Pancreas (tissue), 10 donors: ENCODE measurements around the gene EPHA4. TPM values are rescaled to one million over a fixed set of nuclear protein-coding genes. Genes with fewer than 3 reads are reported as not detected.

Experiments used
- ATAC-seq, 4 donors: fragments of 200-7000 bp; cut with Tn5 transposase; one replicate each; pipeline versions ENCODE4 v1.8.0 to v1.9.1; 2020; ENCODE audit warnings: mild to moderate bottlenecking in 4 of 4, moderate library complexity in 4 of 4
- DNase-seq, 6 donors: peaks; one replicate each; pipeline ENCODE4 v3.0.0-alpha.2; 2020
- FAIRE-seq: peaks from 2 replicates; lab custom pipeline; 2012; peaks lifted over from hg19 to GRCh38; lab: Jason Lieb, UNC
- H3K27ac ChIP-seq, 4 donors: fragments of 200-600 bp; sonication (generic); 1 replicate in 3 of 4; 2 replicates in 1 of 4; pipeline versions ENCODE4 v1.5.0 to v1.8.0; 2020
- H3K27me3 ChIP-seq, 4 donors: fragments of 200-600 bp; one replicate each; pipeline ENCODE4 v1.8.0; 2021
- H3K36me3 ChIP-seq, 3 donors: fragments of 200-600 bp; sonication (generic) in 1 of 3; one replicate each; pipeline versions ENCODE4 v1.5.0 to v1.8.0; 2020 to 2021
- H3K4me1 ChIP-seq, 3 donors: fragments of 200-600 bp; one replicate each; pipeline ENCODE4 v1.8.0; 2021
- H3K4me3 ChIP-seq, 4 donors: fragments of 200-600 bp; sonication (generic) in 2 of 4; one replicate each; pipeline versions ENCODE4 v1.5.0 to v1.8.0; 2020 to 2021
- H3K9me3 ChIP-seq, 4 donors: fragments of 200-600 bp; one replicate each; pipeline ENCODE4 v1.8.0; 2021
- WGBS, 2 donors: extraction: QIAGEN DNeasy Blood & Tissue Kit; methylation state at CpG; one replicate each; pipeline ENCODE4 v1.1.7; 2013; 5-methylcytosine and 5-hydroxymethylcytosine counted together
- intact Hi-C, 3 donors: fragments of 100-400 bp; cut with DNase I; formaldehyde crosslinking; loops; one replicate each; pipeline versions ENCODE4 v1.11.1 to v1.14.2; 2022
- polyA plus RNA-seq, 2 donors: library from polyadenylated mRNA; stranded (reverse); fragments of 200-250 nt; gene quantifications; one replicate each; pipeline ENCODE4 v1.2.3, GENCODE V29; 2013
- total RNA-seq, 6 donors: library from RNA; stranded (reverse); fragmentation: NEBNext Ultra II Directional in 4 of 6; extraction: Animal tissue kit (Norgen Biotek cat#: 25700) in 4 of 6; gene quantifications; one replicate each; pipeline versions ENCODE4 v1.2.1 to v1.2.4, GENCODE V29; 2021 to 2023
- TF ChIP-seq, protein P1 (sequence below), 4 donors: fragments of 200-600 bp; sonication (generic) in 3 of 4; IDR thresholded peaks; one replicate each; pipeline versions ENCODE4 v1.5.0 to v1.8.0; 2021; ENCODE audit warnings: antibody characterized with exemption in 4 of 4
- donor health status: healthy with polysubstance abuse.
- donor health status: DM: no; HTN: no; CAD: no; lungs with moderate emphysema.
- donor health status: DM: no; HTN: no; CAD: no.
- donor health status: control.
- donor health status: control.
- donor health status: Bipolar disorder and iron deficiency.
- donor health status: DM: yes; HTN: yes; CAD: no.
- donor health status: DM: no; HTN: no; CAD: no.
- donor health status: DM: no; HTN: no; CAD: no.
- donor health status: DM: yes; HTN: yes; CAD: no.

EPHA4 gene
- total and polyA plus RNA-seq, 8 donors: 1.1 to 2.3 (median 1.4) TPM

DNA sequence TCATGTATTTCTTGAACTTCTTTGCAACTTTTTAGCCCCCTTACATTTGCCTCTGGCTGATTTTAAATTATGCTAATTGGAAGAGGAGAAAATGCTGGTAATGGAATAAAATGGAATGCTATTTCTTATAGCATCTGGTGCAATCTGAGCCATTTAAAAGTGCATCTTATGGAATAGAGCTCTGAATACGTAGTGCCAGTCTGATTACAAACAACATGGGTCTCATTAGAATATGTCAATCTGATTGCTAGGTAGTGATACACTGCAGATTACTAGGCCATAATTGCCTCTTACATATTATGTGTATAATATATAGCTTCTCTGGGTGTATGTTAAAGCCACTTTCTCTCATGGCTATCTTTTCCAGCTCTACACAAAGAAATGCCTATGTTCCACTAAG lies 159.1 kb downstream of the EPHA4 start:
- intact Hi-C loops: no loop called here
- TF ChIP-seq, protein P1, sequence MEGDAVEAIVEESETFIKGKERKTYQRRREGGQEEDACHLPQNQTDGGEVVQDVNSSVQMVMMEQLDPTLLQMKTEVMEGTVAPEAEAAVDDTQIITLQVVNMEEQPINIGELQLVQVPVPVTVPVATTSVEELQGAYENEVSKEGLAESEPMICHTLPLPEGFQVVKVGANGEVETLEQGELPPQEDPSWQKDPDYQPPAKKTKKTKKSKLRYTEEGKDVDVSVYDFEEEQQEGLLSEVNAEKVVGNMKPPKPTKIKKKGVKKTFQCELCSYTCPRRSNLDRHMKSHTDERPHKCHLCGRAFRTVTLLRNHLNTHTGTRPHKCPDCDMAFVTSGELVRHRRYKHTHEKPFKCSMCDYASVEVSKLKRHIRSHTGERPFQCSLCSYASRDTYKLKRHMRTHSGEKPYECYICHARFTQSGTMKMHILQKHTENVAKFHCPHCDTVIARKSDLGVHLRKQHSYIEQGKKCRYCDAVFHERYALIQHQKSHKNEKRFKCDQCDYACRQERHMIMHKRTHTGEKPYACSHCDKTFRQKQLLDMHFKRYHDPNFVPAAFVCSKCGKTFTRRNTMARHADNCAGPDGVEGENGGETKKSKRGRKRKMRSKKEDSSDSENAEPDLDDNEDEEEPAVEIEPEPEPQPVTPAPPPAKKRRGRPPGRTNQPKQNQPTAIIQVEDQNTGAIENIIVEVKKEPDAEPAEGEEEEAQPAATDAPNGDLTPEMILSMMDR (IDR thresholded peaks at IDR 0.05): no peak
- Histone ChIP-seq H3K9me3 (no peaks in the 10 kb centered on the region), H3K36me3 (no peaks in the 10 kb centered on the region), H3K4me3 (no peak overlapping the region), H3K27ac (no peak overlapping the region), H3K4me1 (no peaks in the 10 kb centered on the region), H3K27me3 (no peaks in the 10 kb centered on the region)
- ATAC-seq: no peak
- WGBS, 2 donors: 75 to 78% methylated on average over 1 of the region's 1 CpG
- DNase-seq: no peak
- FAIRE-seq: no peak

DNA sequence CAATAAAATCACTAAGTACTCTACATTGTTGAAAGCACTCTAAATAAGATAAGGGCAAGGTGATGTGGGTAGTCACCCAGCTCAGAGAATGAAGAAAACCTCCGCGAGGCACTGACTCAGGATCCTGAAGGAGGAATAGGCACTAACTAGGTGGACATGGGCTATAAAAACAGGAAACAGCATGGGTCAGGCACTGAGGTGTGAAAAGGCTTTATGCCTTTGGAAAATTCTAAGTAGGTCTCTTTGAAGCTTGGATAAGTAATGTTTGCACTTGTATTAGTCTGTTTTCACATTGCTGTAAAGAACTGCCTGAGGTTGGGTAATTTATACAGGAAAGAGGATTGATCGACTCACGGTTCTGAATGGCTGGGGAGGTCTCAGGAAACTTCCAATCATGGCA lies 161.6 kb downstream of the EPHA4 start:
- no peak overlapping the region for H3K4me3 ChIP-seq
- TF ChIP-seq, protein P1 (IDR thresholded peaks at IDR 0.05): no peak
- no peak for DNase-seq
- FAIRE-seq: no peak
- ATAC-seq: no peak
- 79 to 85% methylated on average over 4 of the region's 4 CpGs for WGBS, 2 donors
- H3K27ac ChIP-seq: no peak overlapping the region
- no peaks in the 10 kb centered on the region for H3K4me1 ChIP-seq
- no peaks in the 10 kb centered on the region for H3K27me3 ChIP-seq
- no peaks in the 10 kb centered on the region for H3K9me3 ChIP-seq
- intact Hi-C loops: no loop called here
- no peaks in the 10 kb centered on the region for H3K36me3 ChIP-seq

DNA sequence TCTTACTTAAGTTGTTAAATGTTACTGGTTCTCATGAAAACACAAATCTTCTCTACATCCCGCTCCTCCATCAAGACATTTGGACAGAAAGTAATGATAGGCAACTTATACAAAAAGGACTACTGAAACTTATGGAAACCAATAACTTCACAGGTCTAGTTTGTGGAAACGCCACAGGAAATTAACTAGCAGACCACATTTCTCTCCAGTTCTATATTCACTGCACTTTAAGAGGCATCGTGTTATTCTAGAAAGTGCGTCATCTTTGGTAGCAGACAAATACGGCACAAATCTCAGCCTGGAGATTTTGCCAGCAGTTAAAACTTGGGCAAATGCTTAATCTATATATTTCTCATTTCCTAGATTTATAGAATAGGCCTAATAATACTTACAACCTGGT lies 164.3 kb downstream of the EPHA4 start:
- no peaks in the 10 kb centered on the region for H3K4me1 ChIP-seq
- intact Hi-C loops: no loop called here
- DNase-seq (no peak), FAIRE-seq (no peak), ATAC-seq (no peak)
- H3K9me3 ChIP-seq: no peaks in the 10 kb centered on the region
- no peaks in the 10 kb centered on the region for H3K27me3 ChIP-seq
- H3K27ac ChIP-seq: no peak overlapping the region
- no peak overlapping the region for H3K4me3 ChIP-seq
- no peaks in the 10 kb centered on the region for H3K36me3 ChIP-seq
- 85 to 88% methylated on average over 5 of the region's 5 CpGs for WGBS, 2 donors
- TF ChIP-seq, protein P1 (IDR thresholded peaks at IDR 0.05): no peak

DNA sequence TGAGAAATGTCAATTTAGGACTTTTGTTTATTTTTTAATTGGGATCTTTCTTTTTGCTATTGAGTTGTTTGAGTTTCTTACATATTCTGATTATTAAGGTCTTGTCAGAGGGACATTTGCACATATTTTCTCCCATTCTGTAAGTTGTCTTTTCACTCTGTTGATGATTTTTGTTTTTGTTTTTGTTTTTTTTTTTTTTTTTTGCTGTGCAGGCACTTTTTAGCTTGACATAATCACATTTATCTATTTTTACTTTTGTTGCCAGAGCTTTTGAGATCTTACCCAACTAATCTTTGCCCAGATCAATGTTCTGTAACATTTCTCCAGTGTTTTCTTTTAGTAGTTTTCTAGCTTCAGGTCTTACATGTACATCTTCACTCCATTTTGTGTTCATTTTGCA lies 166.6 kb downstream of the EPHA4 start:
- intact Hi-C loops: no loop called here
- Histone ChIP-seq H3K27ac (no peak overlapping the region), H3K9me3 (no peaks in the 10 kb centered on the region), H3K4me3 (no peak overlapping the region), H3K4me1 (no peaks in the 10 kb centered on the region), H3K27me3 (no peaks in the 10 kb centered on the region), H3K36me3 (no peaks in the 10 kb centered on the region)
- no peak for FAIRE-seq
- no peak for ATAC-seq
- no peak for DNase-seq
- TF ChIP-seq, protein P1 (IDR thresholded peaks at IDR 0.05): no peak

DNA sequence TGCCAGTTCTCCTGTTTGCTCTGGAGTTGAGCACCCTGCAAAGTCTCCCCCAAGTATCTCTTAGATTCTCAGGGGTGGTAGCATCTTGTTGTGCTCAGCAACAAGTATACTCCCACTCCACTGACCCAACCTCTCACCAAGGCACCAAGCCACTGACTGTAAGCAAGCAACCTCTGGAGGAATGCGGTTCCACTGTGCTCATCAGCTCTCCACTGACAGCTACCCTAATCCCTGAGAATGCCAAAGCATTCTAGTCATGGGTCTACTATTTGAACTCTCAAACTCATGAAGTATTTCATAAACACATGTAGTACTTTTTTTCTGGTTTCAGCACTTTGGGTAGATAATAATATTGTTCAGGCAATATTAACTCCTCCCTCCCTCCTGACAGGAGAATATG lies 170.0 kb downstream of the EPHA4 start:
- TF ChIP-seq, protein P1 (IDR thresholded peaks at IDR 0.05): no peak
- FAIRE-seq: no peak
- DNase-seq: no peak
- Histone ChIP-seq H3K36me3 (no peaks in the 10 kb centered on the region), H3K27ac (no peak overlapping the region), H3K27me3 (no peaks in the 10 kb centered on the region), H3K9me3 (no peaks in the 10 kb centered on the region), H3K4me3 (no peak overlapping the region), H3K4me1 (no peaks in the 10 kb centered on the region)
- intact Hi-C loops: no loop called here
- no peak for ATAC-seq
- 70 to 82% methylated on average over 1 of the region's 1 CpG for WGBS, 2 donors
